ENCODE results near the gene IFNA16.
A peak's percentile ranks its signal among the peaks of the same experiment; 100 is the strongest.
"Not testable (repeated sequence)": the region's sequence is repeated elsewhere in the genome, so short reads cannot be mapped to it uniquely, and the experiment has no call there.

The IFNA16 gene

GRCh38 chr9:21213411-21214326, 3.4 kb downstream of the IFNA16 start:
- TF ChIP-seq CTCF (IDR thresholded peaks at IDR 0.05; ENCODE audit: control insufficient read depth, insufficient read depth, low read depth, low read length, missing control alignments), result peak; percentile 38
- DNase-seq (ENCODE audit: low read depth); H3K4me3 ChIP-seq (ENCODE audit: control insufficient read depth, low read depth, low read length): not testable (repeated sequence)

- not testable (repeated sequence) for DNase-seq (ENCODE audit: low read depth); H3K4me3 ChIP-seq (ENCODE audit: control insufficient read depth, low read depth, low read length)
These were observed 5.0 kb downstream of the IFNA16 start for GRCh38 chr9:21212160-21212559.

- H3K4me3 ChIP-seq (ENCODE audit: control insufficient read depth, low read depth, low read length); DNase-seq (ENCODE audit: low read depth): not testable (repeated sequence)
These were observed 6.3 kb downstream of the IFNA16 start for GRCh38 chr9:21210782-21211181.

- no peak overlapping the region for H3K4me3 ChIP-seq (ENCODE audit: control insufficient read depth, low read depth, low read length)
- no peak for DNase-seq (ENCODE audit: low read depth)
- TF ChIP-seq CTCF (IDR thresholded peaks at IDR 0.05; ENCODE audit: control insufficient read depth, insufficient read depth, low read depth, low read length, missing control alignments), result no peak
These were observed 6.8 kb downstream of the IFNA16 start for GRCh38 chr9:21210311-21210710.

GRCh38 chr9:21207043-21207442, 10.1 kb downstream of the IFNA16 start, which contains the start of gene IFNA10:
IFNA10 (minus strand) TSS chr9:21207143; CDS start chr9:21207097, 46 bp downstream.
- not testable (repeated sequence) for H3K4me3 ChIP-seq (ENCODE audit: control insufficient read depth, low read depth, low read length); DNase-seq (ENCODE audit: low read depth)

- H3K4me3 ChIP-seq (ENCODE audit: control insufficient read depth, low read depth, low read length), result no peak overlapping the region
- DNase-seq (ENCODE audit: low read depth), result no peak
- TF ChIP-seq CTCF (IDR thresholded peaks at IDR 0.05; ENCODE audit: control insufficient read depth, insufficient read depth, low read depth, low read length, missing control alignments), result no peak
These were observed 11.9 kb downstream of the IFNA16 start for GRCh38 chr9:21205204-21205603.

- not testable (repeated sequence) for H3K4me3 ChIP-seq (ENCODE audit: control insufficient read depth, low read depth, low read length); DNase-seq (ENCODE audit: low read depth)
These were observed 15.0 kb downstream of the IFNA16 start, which contains the start of gene IFNA7 for GRCh38 chr9:21202105-21202504. IFNA7 (minus strand) TSS chr9:21202205; CDS start chr9:21202165, 40 bp downstream.

GRCh38 chr9:21194867-21195776, 22.0 kb downstream of the IFNA16 start:
- TF ChIP-seq CTCF (IDR thresholded peaks at IDR 0.05; ENCODE audit: control insufficient read depth, insufficient read depth, low read depth, low read length, missing control alignments), result peak; percentile 53
- not testable (repeated sequence) for H3K4me3 ChIP-seq (ENCODE audit: control insufficient read depth, low read depth, low read length); DNase-seq (ENCODE audit: low read depth)

GRCh38 chr9:21187487-21187886, 29.6 kb downstream of the IFNA16 start, which contains the start of gene IFNA4:
IFNA4 (minus strand) TSS chr9:21187587; CDS start chr9:21187531, 56 bp downstream.
- H3K4me3 ChIP-seq (ENCODE audit: control insufficient read depth, low read depth, low read length); DNase-seq (ENCODE audit: low read depth): not testable (repeated sequence)

All from AG09309 (cell line).